Naive thymus-derived CD8-positive, alpha-beta T cell (primary cell): ENCODE results near the gene CRLF1. TPM values are rescaled to one million over a fixed set of nuclear protein-coding genes. Genes with fewer than 3 reads are reported as not detected.

Experiments
- ATAC-seq, 2 donors: fragments of 150-1000 bp; cut with Tn5 transposase in 1 of 2; sonication (Bioruptor Pico), chemical (Tn5 transposase) in 1 of 2; 1 replicate in 1 of 2; 2 replicates in 1 of 2; pipeline ENCODE4 v1.10.0; 2021; ENCODE audit warnings: mild to moderate bottlenecking in 2 of 2, moderate library complexity in 2 of 2
- POLR2A ChIA-PET: fragments of 350-600 bp; sonication (Branson Sonifier 250); formaldehyde crosslinking; loops from one replicate; lab custom pipeline; 2021; ENCODE audit warnings: antibody characterized with exemption; lab: Charles Lee
- DNase-seq, 10 donors: peaks; one replicate each; pipeline versions ENCODE4 v3.0.0 to v3.0.0-alpha.2; 2020 to 2022
- H3K27ac Mint-ChIP-seq, 10 donors: one replicate each; pipeline ENCODE4 v1.8.0; 2020 to 2022; ENCODE audit warnings: mild to moderate bottlenecking in 10 of 10, mixed read lengths in 10 of 10, moderate library complexity in 4 of 10, inconsistent platforms in 1 of 10
- H3K27me3 Mint-ChIP-seq, 5 donors: one replicate each; pipeline ENCODE4 v1.8.0; 2021 to 2022; ENCODE audit warnings: mixed read lengths in 5 of 5
- H3K36me3 Mint-ChIP-seq, 3 donors: one replicate each; pipeline ENCODE4 v1.8.0; 2020 to 2022; ENCODE audit warnings: mixed read lengths in 3 of 3, mild to moderate bottlenecking in 2 of 3, inconsistent platforms in 1 of 3
- H3K4me1 Mint-ChIP-seq, 4 donors: one replicate each; pipeline ENCODE4 v1.8.0; 2021 to 2022; ENCODE audit warnings: mixed read lengths in 4 of 4
- H3K4me3 Mint-ChIP-seq, 10 donors: one replicate each; pipeline ENCODE4 v1.8.0; 2020 to 2022; ENCODE audit warnings: mild to moderate bottlenecking in 10 of 10, mixed read lengths in 10 of 10, moderate library complexity in 6 of 10, inconsistent platforms in 1 of 10
- H3K9me3 Mint-ChIP-seq, 9 donors: one replicate each; pipeline ENCODE4 v1.8.0; 2020 to 2022; ENCODE audit warnings: mixed read lengths in 9 of 9, mild to moderate bottlenecking in 3 of 9, inconsistent platforms in 1 of 9, moderate library complexity in 1 of 9
- polyA plus RNA-seq, 3 donors: library from polyadenylated mRNA; unstranded; fragments of 300-500 nt; fragmentation: Illumina TruSeq; gene quantifications; one replicate each; pipeline ENCODE4 v1.2.3, GENCODE V29; 2021
- total RNA-seq, 8 experiments: library from RNA in 2 of 8; stranded (reverse) in 2 of 8; gene quantifications; one replicate each; pipeline ENCODE4 v1.2.3 and lab custom pipeline; 2021 to 2026

Gene CRLF1
- total and polyA plus RNA-seq, 5 experiments from 2014 or later, result 0.55 to 1.1 TPM; not detected in 3

DNA sequence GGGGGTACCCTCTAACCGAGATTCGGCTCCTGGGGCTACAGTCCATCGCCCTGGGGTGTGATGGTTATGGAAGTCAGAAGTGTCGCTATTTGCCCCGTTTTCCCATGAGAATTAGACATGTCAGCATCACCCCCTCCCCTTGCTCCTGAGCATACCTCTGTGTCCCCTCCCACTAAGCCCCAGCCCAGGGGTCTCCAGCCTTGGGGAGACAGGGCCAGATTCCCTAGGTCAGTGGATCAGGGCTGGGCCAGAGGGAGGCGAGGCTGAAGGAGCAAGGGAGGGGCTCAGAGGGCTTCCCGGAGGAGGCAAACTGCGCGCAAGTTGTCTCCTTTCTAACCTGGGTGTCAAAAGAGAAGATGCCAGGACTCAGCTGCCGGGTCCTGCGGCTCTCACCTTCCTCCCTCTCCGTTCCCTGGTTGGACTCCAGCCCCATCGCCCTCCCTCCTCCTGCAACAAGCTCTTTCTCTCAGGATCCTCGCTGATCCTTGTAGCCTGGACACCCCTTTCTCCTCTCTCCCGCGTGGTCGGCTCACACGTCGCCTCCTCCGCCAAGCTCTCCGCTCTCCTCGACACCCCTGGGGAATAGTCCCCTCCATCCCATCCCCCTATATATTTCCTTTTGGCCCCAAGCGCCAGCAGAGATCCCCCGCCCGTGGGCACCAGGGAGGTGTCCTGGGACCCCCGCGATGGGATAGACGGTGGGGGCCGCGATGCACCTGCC, 5.6 kb upstream of the CRLF1 start:
- POLR2A ChIA-PET, result interaction anchor here (0.6 to 2.2 kb wide), 3 partner anchors 18 to 23 kb away, joined by 3 to 9 read pairs (median 3); partner anchors contain the start of gene REX1BD
- peak overlapping the region; percentile 67 to 90 (median 78) for H3K4me3 Mint-ChIP-seq
- H3K36me3 Mint-ChIP-seq, result peaks cover 0 to 6% (median 0%) of the 10 kb centered on the region in 3 donors
- H3K4me1 Mint-ChIP-seq, result peaks cover 13 to 50% (median 24%) of the 10 kb centered on the region in 4 donors
- peaks cover 26 to 84% (median 50%) of the 10 kb centered on the region in 5 donors for H3K27me3 Mint-ChIP-seq
- H3K27ac Mint-ChIP-seq, result peak overlapping the region in 3 of 10 donors; percentile 14 to 88 (median 38)
- peak; percentile 4 to 9 for ATAC-seq
- no peak for DNase-seq
- no peaks in the 10 kb centered on the region for H3K9me3 Mint-ChIP-seq

DNA sequence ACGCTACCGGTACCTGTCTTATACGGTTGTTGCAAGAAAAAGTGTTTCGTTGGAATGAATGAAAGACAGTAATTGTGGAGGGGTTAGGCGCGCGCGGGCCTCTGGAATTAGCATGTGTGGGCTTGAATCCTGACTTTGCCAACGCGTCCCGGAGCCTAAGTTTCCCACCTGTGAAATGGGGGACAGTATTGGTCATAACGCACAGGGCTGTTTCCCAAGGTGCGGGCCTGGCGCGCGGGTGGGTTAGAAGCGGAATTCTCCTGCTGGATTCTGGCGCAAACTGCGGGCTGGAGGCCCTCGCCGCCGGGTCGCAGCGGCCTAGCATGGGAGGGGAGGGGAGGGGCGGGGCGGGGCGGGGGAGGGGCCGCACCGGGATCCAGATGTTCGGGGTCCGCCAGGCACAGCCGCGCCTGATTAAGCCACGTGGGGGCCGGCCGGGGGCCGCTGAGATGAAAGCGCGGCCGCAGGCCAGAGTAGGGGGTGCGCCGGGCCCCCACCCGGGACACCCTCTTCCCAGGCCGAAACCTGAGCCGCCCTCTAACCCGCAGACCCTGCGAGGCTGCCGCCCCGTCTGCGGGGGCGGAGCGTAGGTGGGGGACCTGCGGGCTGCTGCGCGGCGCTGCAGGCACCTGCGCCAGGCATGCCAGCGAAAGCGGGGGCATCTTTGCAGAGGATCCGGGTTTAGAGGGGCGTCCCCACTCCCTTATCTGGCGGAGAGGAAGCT, 4.9 kb upstream of the CRLF1 start:
- Mint-ChIP-seq H3K27me3 (peaks cover 26 to 81% (median 51%) of the 10 kb centered on the region in 5 donors), H3K9me3 (no peaks in the 10 kb centered on the region), H3K4me1 (peaks cover 13 to 50% (median 25%) of the 10 kb centered on the region in 4 donors), H3K27ac (peak overlapping the region in 1 of 10 donors; percentile 35), H3K4me3 (peak overlapping the region; percentile 74 to 90 (median 80)), H3K36me3 (peaks cover 0 to 6% (median 0%) of the 10 kb centered on the region in 3 donors)
- POLR2A ChIA-PET, result interaction anchor here (0.6 to 2.2 kb wide), 3 partner anchors 17 to 24 kb away, joined by 3 to 9 read pairs (median 3); partner anchors contain the start of gene REX1BD
- peak; percentile 58 to 71 for ATAC-seq
- peak in 2 of 10 donors; percentile 40 to 41 for DNase-seq

DNA sequence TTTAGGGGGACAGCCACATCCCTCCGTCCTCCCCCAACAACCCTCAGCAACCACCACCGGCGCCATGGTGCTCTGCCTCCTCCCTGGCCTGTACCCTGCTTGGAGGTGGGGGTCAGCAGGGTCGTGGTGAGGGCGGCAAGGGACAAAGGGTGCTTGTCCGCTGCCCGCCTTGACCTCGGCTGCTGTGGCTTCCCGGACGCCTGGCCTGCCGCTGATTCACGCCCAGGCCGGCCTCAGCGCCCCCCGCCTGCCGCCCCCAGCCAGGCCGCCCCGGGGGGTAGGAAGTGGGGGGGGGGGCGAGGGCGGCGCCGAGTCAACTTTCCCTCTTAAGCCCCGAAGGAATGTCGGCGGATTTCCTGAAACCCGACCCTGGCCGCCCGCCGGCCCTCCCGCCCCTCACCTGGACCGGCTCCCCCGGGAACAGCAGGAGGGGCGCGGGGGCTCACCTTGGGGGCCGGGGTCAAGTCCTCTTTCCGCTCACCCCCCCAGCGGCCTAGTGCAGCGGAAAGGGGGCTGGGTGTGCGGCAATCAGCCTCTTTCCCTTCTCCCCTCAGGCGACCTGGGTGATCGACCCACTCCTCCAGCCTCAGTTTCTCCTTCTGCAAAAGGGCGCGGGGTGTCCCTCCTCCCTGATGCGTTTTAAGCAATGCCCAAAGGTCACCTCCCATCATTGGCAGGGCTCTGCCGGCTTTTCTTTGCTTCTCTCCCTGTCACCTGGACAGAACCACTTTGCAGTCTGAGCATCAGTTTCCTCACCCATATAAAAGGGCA, 4.1 kb upstream of the CRLF1 start:
- DNase-seq (no peak), ATAC-seq (no peak)
- Mint-ChIP-seq H3K27ac (peak overlapping the region in 1 of 10 donors; percentile 35), H3K36me3 (peaks cover 0 to 6% (median 0%) of the 10 kb centered on the region in 3 donors), H3K9me3 (no peaks in the 10 kb centered on the region), H3K4me1 (peaks cover 13 to 50% (median 25%) of the 10 kb centered on the region in 4 donors), H3K27me3 (peaks cover 26 to 81% (median 49%) of the 10 kb centered on the region in 5 donors), H3K4me3 (peak overlapping the region; percentile 36 to 83 (median 78))
- POLR2A ChIA-PET, result no interaction called here

DNA sequence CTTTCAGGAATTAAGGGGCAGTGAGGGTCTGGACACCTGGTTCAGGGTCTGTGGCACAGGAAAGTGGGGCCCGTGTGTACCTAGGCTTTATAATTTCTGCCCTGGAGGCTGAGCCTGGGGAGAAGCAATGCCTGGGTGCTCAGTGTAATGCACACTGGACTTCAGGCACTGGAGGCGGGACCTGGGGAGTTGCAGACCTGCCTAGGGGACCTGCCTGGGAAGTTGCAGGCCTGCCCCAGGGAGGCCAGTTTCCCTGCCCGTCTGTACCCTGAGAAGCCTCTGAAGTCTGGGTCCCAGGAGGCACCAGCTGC, 3.6 kb upstream of the CRLF1 start:
- no peak for ATAC-seq

DNA sequence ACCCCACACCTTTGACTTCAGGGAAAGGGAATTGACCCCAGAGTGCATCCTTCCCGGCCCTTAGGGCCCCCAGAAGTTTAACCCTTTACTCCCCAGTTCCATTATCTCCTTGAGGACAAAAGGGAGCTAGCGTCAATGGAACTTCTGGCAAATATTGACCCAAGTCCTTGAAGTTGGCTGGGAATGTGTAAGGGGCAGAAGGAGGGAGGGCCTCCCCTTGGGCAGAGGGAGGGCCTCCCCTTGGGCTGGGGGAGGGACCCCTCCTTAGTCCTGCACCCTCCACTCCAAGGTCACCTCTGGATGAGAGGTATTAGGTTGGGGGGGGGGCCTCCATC, 3.1 kb upstream of the CRLF1 start:
- no peak for DNase-seq
- H3K4me3 Mint-ChIP-seq, result peak overlapping the region in 2 of 10 donors; percentile 4 to 11
- peaks cover 13 to 60% (median 29%) of the 10 kb centered on the region in 4 donors for H3K4me1 Mint-ChIP-seq
- H3K9me3 Mint-ChIP-seq, result no peaks in the 10 kb centered on the region
- H3K27ac Mint-ChIP-seq, result no peak overlapping the region
- no peak for ATAC-seq
- H3K36me3 Mint-ChIP-seq, result peaks cover 0 to 9% (median 0%) of the 10 kb centered on the region in 3 donors
- H3K27me3 Mint-ChIP-seq, result peaks cover 24 to 82% (median 56%) of the 10 kb centered on the region in 5 donors
- POLR2A ChIA-PET, result no interaction called here

More for the DNA sequence above, 3.6 kb upstream of the CRLF1 start:
- H3K4me1 Mint-ChIP-seq, result peaks cover 13 to 54% (median 29%) of the 10 kb centered on the region in 4 donors
- H3K27ac Mint-ChIP-seq, result no peak overlapping the region
- H3K27me3 Mint-ChIP-seq, result peaks cover 27 to 82% (median 52%) of the 10 kb centered on the region in 5 donors
- DNase-seq, result no peak
- peak overlapping the region in 2 of 10 donors; percentile 4 to 11 for H3K4me3 Mint-ChIP-seq
- POLR2A ChIA-PET, result no interaction called here
- no peaks in the 10 kb centered on the region for H3K9me3 Mint-ChIP-seq
- H3K36me3 Mint-ChIP-seq, result peaks cover 0 to 9% (median 0%) of the 10 kb centered on the region in 3 donors

DNA sequence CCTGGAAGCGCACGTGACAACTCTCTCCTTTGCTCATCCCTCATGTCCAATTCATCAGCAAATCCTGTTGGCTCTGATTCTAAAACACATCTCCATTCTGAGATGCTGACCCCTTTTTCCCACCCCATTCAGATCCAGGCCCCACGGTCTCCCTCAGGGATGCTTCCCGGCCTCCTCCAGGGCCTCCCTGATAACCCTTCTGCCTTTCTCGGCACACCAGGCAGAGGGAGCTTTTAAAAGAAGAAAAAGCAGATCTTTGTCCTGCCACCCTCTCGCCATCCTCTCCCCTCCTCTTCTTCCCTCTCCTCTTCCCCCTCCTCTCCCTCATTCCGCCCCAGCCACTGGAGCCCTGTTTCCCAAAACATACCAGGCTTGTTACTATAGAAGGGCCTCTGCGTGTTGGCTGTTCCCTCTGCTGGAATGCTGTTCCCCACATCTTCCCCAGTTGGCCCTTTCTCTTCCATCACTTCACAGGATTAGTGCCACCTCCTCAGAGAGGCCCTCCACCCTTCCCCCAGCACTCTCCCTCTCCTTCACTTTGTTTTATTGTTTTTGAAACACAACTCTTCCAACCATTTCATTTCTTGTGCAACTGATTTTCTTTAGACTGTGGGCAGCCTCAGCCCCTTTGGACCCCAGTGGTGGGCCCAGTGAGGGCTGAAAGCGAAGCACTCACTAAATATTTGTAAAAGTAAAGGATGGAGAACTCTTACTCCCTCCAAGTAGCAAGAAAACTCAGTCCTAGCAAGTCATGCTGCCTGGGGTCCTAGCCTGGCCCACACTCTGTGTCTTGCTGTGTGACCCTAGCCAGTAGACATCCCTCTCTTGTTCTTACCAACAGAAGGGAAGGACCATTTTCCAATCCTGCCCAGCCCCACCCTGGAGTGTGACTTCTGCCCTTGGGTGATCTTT, 2.5 kb upstream of the CRLF1 start:
- Mint-ChIP-seq H3K9me3 (no peaks in the 10 kb centered on the region), H3K27ac (no peak overlapping the region), H3K27me3 (peaks cover 21 to 82% (median 50%) of the 10 kb centered on the region in 5 donors), H3K4me3 (peak overlapping the region in 5 of 10 donors; percentile 7 to 67 (median 28)), H3K4me1 (peaks cover 13 to 59% (median 27%) of the 10 kb centered on the region in 4 donors), H3K36me3 (peaks cover 0 to 9% (median 0%) of the 10 kb centered on the region in 3 donors)
- DNase-seq (no peak), ATAC-seq (no peak)
- POLR2A ChIA-PET, result no interaction called here

DNA sequence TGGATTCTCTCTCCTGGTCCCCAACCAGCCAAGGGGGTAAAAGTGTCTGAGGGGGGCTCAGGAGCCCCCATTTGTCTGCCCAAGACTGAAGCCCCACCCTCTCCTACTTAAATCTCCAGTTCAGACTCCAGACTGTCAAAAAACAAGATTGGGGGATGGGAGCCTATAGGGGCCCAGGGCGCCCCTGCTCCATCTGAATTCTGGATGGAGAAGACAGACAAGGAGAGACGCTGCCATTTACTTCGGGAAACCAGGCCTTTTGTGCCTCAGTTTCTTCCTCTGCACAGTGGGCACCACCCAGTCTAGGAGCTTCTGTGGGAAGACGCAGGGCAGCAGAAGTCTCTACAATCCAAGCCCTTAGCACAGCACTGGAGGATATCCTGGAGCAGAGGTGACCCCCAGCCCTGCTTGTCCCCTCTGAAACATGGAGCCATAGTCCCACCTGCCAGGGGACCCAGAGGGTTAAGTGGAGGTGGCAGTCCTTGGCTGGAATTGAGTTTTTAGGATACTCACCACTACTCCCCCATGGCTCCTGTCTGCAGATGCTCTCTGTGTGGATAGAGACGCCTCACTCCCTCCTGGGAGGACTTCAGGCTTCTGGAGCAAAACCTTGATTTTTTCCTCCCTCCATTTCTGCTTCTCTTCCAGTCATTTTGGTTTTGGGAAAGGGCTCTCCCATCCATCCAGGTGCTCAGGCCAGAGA, 1.7 kb upstream of the CRLF1 start:
- POLR2A ChIA-PET, result no interaction called here
- Mint-ChIP-seq H3K9me3 (no peaks in the 10 kb centered on the region), H3K36me3 (peaks cover 0 to 9% (median 0%) of the 10 kb centered on the region in 3 donors), H3K4me3 (peak overlapping the region in 5 of 10 donors; percentile 26 to 69 (median 28)), H3K27ac (no peak overlapping the region), H3K4me1 (peaks cover 13 to 54% (median 27%) of the 10 kb centered on the region in 4 donors), H3K27me3 (peaks cover 22 to 79% (median 44%) of the 10 kb centered on the region in 5 donors)
- DNase-seq (no peak), ATAC-seq (no peak)

DNA sequence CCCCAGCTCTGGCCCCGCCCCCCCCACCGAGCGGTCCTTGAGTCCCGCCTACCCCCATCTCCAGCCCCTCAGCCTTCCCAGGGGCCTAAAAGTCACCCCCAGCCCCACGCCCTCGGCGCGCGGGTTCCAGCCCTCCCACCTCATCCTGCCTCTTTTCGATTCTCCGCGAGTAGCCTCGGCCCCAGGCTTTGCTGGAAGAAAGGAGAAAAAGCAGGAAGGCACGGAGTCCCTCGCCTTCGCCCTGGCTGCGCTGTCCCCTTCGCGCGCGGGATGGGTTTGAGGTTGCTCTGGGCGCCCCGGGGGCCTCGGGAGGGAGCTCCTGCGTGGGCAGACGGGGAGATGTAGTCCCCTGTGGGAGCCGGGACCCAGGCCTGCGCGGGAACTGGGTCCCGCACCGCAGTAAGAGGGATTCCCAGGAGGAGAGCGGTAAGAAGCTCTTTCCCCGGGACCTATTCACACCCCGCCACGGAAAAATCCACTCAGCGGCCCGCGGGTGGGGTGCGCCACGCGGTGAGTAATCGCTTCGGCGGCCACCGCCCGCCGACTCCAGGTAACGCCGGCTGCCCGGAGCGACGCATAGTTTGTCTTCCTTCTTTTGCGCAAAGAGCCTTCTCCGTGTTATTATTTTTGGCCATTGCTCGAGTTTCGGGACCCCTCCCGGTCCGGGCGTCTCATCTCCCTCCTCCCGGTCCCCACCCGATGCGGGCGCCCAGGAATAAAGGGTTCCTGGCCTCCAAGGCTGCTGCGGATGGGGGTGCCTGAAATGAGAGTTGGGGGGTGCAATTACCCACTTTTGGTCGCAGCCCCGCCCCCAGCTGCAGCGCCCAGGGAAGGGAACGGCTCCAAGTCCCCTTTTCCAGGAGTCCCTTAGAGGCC, 865 bp upstream of the CRLF1 start:
- DNase-seq (no peak), ATAC-seq (no peak)
- Mint-ChIP-seq H3K27ac (no peak overlapping the region), H3K36me3 (peaks cover 0 to 12% (median 0%) of the 10 kb centered on the region in 3 donors), H3K4me1 (peaks cover 13 to 52% (median 30%) of the 10 kb centered on the region in 4 donors), H3K9me3 (no peaks in the 10 kb centered on the region), H3K27me3 (peaks cover 25 to 79% (median 46%) of the 10 kb centered on the region in 5 donors), H3K4me3 (peak overlapping the region in 3 of 10 donors; percentile 7 to 69 (median 57))
- POLR2A ChIA-PET, result no interaction called here

DNA sequence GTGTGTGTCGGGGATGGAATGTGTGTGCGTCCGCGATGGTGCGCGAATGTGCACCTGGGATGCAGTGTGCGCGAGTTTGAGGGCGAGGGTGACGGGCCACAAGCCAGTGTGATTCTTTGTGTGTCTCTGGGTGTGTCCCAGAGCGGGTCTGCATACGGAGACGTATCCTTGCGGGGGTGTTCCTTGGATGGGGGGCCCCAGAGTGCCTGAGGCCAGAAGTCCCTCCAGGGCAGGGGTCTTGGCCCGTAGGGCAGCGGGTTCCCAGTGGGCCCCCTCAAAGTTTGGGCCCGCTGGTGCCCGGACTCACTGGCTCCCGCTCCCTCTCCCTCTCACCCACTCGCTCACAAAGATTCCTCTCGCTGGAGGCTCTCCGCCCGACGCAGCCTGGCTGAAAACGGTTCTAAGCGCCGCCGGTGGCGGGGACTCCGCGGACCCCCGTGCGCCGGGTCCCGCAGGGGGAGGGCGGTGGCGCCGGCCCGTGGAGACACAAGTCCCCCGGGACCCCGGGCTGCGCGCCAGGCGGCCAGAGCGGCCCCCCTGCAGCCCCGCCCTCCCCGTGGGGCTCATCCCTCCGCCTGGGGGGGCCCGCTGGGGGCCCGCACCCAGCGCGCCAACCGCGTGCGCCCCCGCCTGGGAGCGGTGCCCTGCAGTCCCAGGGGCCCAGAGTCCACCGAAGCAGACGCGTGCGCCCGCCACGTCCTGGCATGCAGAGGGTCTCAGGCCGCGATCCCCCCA, 886 bp downstream of the CRLF1 start:
- H3K36me3 Mint-ChIP-seq, result peaks cover 0 to 9% (median 0%) of the 10 kb centered on the region in 3 donors
- POLR2A ChIA-PET, result interaction anchor here (0.6 kb wide), 2 partner anchors 76 to 272 kb away, joined by 3 to 4 read pairs; no protein-coding TSS in a partner anchor
- no peak for ATAC-seq
- H3K27ac Mint-ChIP-seq, result peak overlapping the region in 3 of 10 donors; percentile 37 to 92 (median 63)
- H3K4me3 Mint-ChIP-seq, result peak overlapping the region in 9 of 10 donors; percentile 22 to 76 (median 50)
- H3K4me1 Mint-ChIP-seq, result peaks cover 6 to 37% (median 18%) of the 10 kb centered on the region in 4 donors
- peaks cover 20 to 78% (median 46%) of the 10 kb centered on the region in 5 donors for H3K27me3 Mint-ChIP-seq
- no peak for DNase-seq
- no peaks in the 10 kb centered on the region for H3K9me3 Mint-ChIP-seq
